Activated T-helper 1 cell treated with anti-CD3 and anti-CD28 coated beads, Interleukin-12 subunit alpha, Interleukin-12 subunit beta, Interleukin-2, Interleukin-4 antibody, amounts not matched to agents 30 ng/mL and 10 ng/mL and 1 ng/mL, durations not matched to agents 14 hours and 24 hours and 36 hours (primary cell): ENCODE results near the gene HIF1A. TPM values are rescaled to one million over a fixed set of nuclear protein-coding genes. Genes with fewer than 3 reads are reported as not detected.

Experiments
- DNase-seq: peaks from one replicate; pipeline ENCODE4 v3.0.0; 2021; ENCODE audit warnings: low spot score
- H3K27ac Mint-ChIP-seq: one replicate; pipeline ENCODE4 v1.8.0; 2021; ENCODE audit warnings: mild to moderate bottlenecking, mixed read lengths
- H3K27me3 Mint-ChIP-seq: one replicate; pipeline ENCODE4 v1.8.0; 2022; ENCODE audit warnings: mild to moderate bottlenecking, moderate library complexity, mixed read lengths; ENCODE audit not compliant: insufficient read depth
- H3K36me3 Mint-ChIP-seq: one replicate; pipeline ENCODE4 v1.8.0; 2021; ENCODE audit warnings: low read depth, mixed read lengths
- H3K4me1 Mint-ChIP-seq: one replicate; pipeline ENCODE4 v1.8.0; 2021; ENCODE audit warnings: low read depth, mixed read lengths
- H3K4me3 Mint-ChIP-seq: one replicate; pipeline ENCODE4 v1.8.0; 2021; ENCODE audit warnings: mild to moderate bottlenecking, moderate library complexity, mixed read lengths
- H3K9me3 Mint-ChIP-seq: one replicate; pipeline ENCODE4 v1.8.0; 2021; ENCODE audit warnings: mixed read lengths
- intact Hi-C: fragments of 100-400 bp; cut with micrococcal nuclease; formaldehyde crosslinking; loops from one replicate; pipeline ENCODE4 v1.15.1; 2024
- total RNA-seq: library from RNA; stranded (reverse); gene quantifications from 2 replicates; pipeline ENCODE4 v1.2.3, GENCODE V29; 2022

The HIF1A gene
- total RNA-seq, 1 donor from 2014 or later = 241 TPM

DNA sequence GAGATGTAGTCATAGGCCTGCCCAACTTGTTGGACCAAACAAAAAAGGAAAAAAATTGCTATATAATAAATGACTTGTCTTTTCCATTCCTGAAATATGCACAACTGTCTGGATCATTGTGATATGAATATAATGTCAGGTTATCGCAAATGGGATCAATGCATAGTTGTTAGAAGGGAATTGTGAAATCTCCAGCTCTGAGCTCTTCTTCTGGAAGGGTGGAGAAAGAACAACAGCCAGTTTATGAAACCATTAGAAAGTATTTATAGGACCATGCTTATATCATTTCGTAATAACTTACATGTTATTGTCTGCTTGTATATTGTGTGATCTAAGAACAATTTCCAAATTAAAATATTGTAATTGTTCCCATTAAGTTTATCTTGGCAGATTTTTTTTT lies 35.7 kb upstream of the HIF1A start:
- DNase-seq = no peak
- H3K27me3 Mint-ChIP-seq = no peaks in the 10 kb centered on the region
- intact Hi-C loops = no loop called here
- H3K9me3 Mint-ChIP-seq = peaks cover 10% of the 10 kb centered on the region
- H3K27ac Mint-ChIP-seq = peak overlapping the region; percentile 99
- peaks cover 85% of the 10 kb centered on the region for H3K4me1 Mint-ChIP-seq
- peaks cover 9% of the 10 kb centered on the region for H3K36me3 Mint-ChIP-seq
- H3K4me3 Mint-ChIP-seq = no peak overlapping the region

DNA sequence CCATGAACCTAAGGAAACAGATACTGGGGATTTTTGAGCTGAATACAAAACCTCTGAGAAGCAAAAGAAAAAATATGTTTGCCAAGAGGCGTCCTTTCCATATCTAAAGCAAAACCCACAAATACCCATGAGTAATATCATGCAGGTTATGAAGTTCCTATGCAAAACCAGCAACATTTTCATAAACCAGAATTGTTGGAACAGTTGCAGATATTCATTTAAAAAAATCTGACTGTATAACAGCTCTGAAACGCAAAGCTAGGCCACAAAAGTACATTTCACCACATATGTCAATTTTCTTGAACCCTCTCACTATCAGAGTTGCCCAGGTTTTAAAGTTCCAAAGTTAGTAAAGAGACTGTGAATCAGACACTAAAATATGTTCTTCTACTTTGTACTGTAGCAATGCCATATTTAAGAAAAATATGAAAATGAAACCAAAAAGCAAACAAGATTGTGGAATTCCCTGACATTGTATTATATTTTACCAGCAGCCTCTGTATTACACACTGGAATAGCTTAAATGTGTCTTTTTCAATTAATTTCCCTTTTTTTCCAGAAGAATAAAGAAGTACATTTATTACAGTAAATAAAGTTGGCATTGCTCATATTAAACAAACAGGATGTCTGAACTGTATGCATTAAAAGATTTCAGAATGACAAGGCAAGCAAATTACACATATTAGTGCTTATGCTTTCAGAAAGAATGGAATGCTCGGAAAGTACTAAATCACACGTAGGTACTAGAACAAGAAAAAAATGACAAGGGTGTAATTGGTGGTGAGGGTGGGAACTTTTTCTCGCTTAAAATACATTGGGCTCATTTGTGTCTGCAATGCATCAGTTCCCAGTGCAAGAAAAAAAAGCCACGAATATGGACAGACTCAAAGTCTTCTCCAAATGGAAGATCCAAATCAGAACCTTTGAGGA lies 33.6 kb upstream of the HIF1A start:
- intact Hi-C loops = loop anchor here (1.0 to 5.0 kb wide), 18 partner anchors 10 to 1414 kb away; partner anchors contain the start of genes HIF1A, PPM1A and SNAPC1
- H3K9me3 Mint-ChIP-seq = peaks cover 10% of the 10 kb centered on the region
- H3K27me3 Mint-ChIP-seq = no peaks in the 10 kb centered on the region
- H3K27ac Mint-ChIP-seq = peak overlapping the region; percentile 99
- H3K4me1 Mint-ChIP-seq = peaks cover 78% of the 10 kb centered on the region
- no peak for DNase-seq
- peaks cover 11% of the 10 kb centered on the region for H3K36me3 Mint-ChIP-seq
- H3K4me3 Mint-ChIP-seq = peak overlapping the region; percentile 76

DNA sequence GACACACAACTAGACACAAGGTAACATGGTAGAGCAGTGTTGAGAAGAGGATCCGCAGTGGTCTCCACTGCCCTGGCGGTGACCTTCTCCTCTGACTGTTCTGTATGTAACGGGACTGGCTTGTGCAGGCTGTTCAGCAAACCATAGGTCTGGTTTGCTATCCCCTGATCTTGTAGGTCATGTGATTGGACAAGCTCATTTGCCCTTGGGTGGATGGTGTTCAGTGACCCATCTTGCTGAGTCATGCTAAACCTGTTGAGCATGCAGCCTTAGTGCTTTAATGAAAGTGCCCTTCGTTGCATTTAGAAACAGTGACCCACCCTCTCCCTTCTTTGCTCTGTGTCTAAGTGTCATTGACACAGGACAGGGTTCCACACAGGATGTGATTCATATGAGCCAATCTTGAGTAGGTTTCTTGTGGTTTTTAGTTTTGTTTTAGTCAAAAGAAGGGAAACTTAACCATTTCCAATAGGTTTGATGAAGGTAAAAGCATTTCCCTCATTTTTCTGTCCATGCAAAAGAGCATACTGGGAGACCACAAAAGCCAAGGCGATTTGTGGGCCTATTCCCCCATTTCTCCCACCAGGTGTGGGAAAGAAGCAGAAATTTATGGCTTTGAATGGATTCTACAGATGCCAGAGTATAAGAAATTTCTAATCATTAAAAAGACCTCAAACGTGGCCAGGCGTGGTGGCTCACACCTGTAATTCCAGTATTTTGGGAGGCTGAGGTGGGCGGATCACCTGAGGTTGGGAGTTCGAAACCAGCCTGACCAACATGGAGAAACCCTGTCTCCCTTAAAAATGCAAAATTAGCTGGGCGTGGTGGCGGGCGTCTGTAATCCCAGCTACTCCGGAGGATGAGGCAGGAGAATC lies 32.6 kb upstream of the HIF1A start:
- H3K9me3 Mint-ChIP-seq = peaks cover 3% of the 10 kb centered on the region
- intact Hi-C loops = loop anchor here (1.0 to 5.0 kb wide), 13 partner anchors 9 to 1415 kb away; partner anchors contain the start of genes HIF1A and PPM1A
- H3K27me3 Mint-ChIP-seq = no peaks in the 10 kb centered on the region
- H3K4me1 Mint-ChIP-seq = peaks cover 70% of the 10 kb centered on the region
- peak; percentile 64 for DNase-seq
- peaks cover 11% of the 10 kb centered on the region for H3K36me3 Mint-ChIP-seq
- H3K27ac Mint-ChIP-seq = peak overlapping the region; percentile 99
- peak overlapping the region; percentile 76 for H3K4me3 Mint-ChIP-seq

DNA sequence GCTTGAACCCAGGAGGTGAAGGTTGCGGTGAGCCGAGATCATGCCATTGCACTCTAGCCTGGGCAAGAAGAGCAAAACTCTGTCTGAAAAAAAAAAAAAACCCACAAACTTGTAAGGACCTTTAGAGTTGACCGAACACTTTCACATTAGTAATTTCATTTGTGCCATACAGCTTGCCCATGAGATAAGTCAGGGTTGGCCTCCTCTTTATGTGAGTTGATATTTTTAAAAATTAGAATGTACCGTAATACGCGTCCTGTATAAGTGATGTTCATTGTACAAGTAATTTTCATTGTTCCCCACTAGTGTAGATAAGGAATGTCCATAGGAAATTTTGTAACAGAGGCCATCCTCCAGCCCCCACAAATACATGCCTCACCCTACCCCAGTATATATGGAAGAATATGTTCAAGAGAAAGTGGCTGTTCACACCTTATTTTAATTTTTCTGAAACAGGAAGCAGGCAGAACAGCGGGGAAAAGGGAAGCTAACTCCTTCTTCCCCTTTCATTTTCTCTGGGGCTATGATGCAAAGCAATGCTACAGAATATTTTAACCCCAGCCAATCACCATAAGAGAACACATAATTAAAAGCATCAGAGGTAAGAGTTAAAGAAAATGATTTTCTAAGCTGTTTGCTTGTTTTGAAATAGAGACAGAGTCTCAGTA lies 31.9 kb upstream of the HIF1A start:
- intact Hi-C loops = loop anchor here (2.0 to 5.0 kb wide), 5 partner anchors 229 to 1416 kb away; partner anchors contain the start of gene PPM1A
- H3K9me3 Mint-ChIP-seq = no peaks in the 10 kb centered on the region
- peaks cover 70% of the 10 kb centered on the region for H3K4me1 Mint-ChIP-seq
- H3K36me3 Mint-ChIP-seq = peaks cover 11% of the 10 kb centered on the region
- peak overlapping the region; percentile 76 for H3K4me3 Mint-ChIP-seq
- DNase-seq = no peak
- H3K27me3 Mint-ChIP-seq = no peaks in the 10 kb centered on the region
- peak overlapping the region; percentile 99 for H3K27ac Mint-ChIP-seq

GRCh38 chr14:61668282-61668681 lies 27.0 kb upstream of the HIF1A start:
- no peak overlapping the region for H3K27ac Mint-ChIP-seq
- no peaks in the 10 kb centered on the region for H3K9me3 Mint-ChIP-seq
- no peak overlapping the region for H3K4me3 Mint-ChIP-seq
- no peaks in the 10 kb centered on the region for H3K27me3 Mint-ChIP-seq
- peaks cover 3% of the 10 kb centered on the region for H3K36me3 Mint-ChIP-seq
- intact Hi-C loops = no loop called here
- peaks cover 26% of the 10 kb centered on the region for H3K4me1 Mint-ChIP-seq
- DNase-seq = no peak

DNA sequence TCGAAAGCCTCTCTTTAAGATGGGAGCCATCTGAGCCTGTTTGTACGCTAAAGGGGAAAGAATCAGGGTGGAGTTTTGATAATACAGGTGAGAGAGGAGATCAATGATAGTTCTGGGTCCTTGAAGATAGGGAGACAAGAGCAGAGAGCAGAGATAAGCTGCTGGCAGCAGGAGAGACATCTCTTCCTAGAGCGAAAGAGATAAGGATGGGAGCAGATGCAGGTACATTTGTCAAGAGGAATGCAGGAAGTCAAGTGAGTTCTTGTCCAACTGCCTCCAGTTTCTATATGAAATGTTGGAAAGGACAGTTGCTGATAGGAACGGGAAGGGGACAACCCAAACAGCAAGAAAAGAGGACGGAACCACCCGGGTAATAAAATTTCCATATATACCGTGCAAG lies 24.7 kb upstream of the HIF1A start:
- intact Hi-C loops = loop anchor here (2.0 kb wide), 1 partner anchor 76 kb away; no protein-coding TSS in a partner anchor
- Mint-ChIP-seq H3K9me3 (no peaks in the 10 kb centered on the region), H3K27me3 (no peaks in the 10 kb centered on the region), H3K27ac (no peak overlapping the region), H3K4me1 (peaks cover 14% of the 10 kb centered on the region), H3K36me3 (no peaks in the 10 kb centered on the region), H3K4me3 (no peak overlapping the region)
- DNase-seq = no peak

DNA sequence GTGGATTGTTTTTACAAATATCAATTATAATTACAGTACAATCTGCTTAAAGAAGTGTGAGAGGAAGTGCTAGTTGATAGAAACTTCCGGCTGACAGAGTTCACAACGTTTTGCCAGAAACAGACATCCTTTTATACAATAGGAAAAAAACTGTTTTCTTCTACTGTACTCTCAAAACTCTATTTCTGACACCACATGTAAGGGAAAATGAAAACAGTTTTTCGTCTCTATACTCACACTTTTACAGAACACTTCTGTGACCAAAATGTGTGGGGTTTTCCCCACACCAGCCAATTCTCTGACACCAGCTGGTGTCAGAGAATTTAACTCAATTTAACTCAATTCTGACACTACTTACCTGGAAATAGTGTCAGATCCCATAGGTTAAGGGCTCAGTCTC lies 24.2 kb upstream of the HIF1A start:
- Mint-ChIP-seq H3K9me3 (no peaks in the 10 kb centered on the region), H3K27ac (no peak overlapping the region), H3K36me3 (no peaks in the 10 kb centered on the region), H3K4me1 (peaks cover 9% of the 10 kb centered on the region), H3K27me3 (no peaks in the 10 kb centered on the region), H3K4me3 (no peak overlapping the region)
- peak; percentile 42 for DNase-seq
- intact Hi-C loops = loop anchor here (1.0 to 2.0 kb wide), 7 partner anchors 9 to 194 kb away; partner anchors contain the start of gene HIF1A

- no peaks in the 10 kb centered on the region for H3K36me3 Mint-ChIP-seq
- H3K4me3 Mint-ChIP-seq = no peak overlapping the region
- intact Hi-C loops = no loop called here
- DNase-seq = no peak
- no peaks in the 10 kb centered on the region for H3K27me3 Mint-ChIP-seq
- peaks cover 9% of the 10 kb centered on the region for H3K4me1 Mint-ChIP-seq
- no peak overlapping the region for H3K27ac Mint-ChIP-seq
- H3K9me3 Mint-ChIP-seq = no peaks in the 10 kb centered on the region
Observed at GRCh38 chr14:61672796-61673195, 22.5 kb upstream of the HIF1A start.

- Mint-ChIP-seq H3K27ac (no peak overlapping the region), H3K27me3 (no peaks in the 10 kb centered on the region), H3K4me1 (peaks cover 9% of the 10 kb centered on the region), H3K36me3 (no peaks in the 10 kb centered on the region), H3K4me3 (no peak overlapping the region), H3K9me3 (no peaks in the 10 kb centered on the region)
- no peak for DNase-seq
- intact Hi-C loops = no loop called here
Observed at GRCh38 chr14:61673305-61673704, 22.0 kb upstream of the HIF1A start.

DNA sequence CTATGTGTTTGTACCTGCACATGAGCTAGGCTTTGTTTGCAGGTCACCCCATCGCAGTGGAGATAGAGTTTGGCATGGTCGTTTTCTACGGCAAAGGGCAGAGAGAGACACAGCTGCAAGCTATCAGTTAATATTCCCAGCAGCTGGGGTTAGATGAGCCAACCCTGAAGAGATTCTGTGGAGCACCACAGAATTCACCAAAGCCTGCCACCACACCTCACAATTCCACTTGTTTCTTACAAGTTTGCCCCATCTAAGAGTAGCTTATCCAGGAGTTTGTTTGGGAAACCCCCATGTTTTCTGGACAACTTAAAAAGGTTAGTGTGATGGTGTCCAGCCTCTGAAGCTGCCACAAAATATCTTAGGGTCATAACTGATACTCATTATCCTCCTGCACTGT lies 20.0 kb upstream of the HIF1A start:
- no peak for DNase-seq
- no peaks in the 10 kb centered on the region for H3K36me3 Mint-ChIP-seq
- intact Hi-C loops = no loop called here
- H3K27me3 Mint-ChIP-seq = peaks cover 2% of the 10 kb centered on the region
- no peaks in the 10 kb centered on the region for H3K9me3 Mint-ChIP-seq
- no peak overlapping the region for H3K4me3 Mint-ChIP-seq
- peaks cover 9% of the 10 kb centered on the region for H3K4me1 Mint-ChIP-seq
- H3K27ac Mint-ChIP-seq = no peak overlapping the region

DNA sequence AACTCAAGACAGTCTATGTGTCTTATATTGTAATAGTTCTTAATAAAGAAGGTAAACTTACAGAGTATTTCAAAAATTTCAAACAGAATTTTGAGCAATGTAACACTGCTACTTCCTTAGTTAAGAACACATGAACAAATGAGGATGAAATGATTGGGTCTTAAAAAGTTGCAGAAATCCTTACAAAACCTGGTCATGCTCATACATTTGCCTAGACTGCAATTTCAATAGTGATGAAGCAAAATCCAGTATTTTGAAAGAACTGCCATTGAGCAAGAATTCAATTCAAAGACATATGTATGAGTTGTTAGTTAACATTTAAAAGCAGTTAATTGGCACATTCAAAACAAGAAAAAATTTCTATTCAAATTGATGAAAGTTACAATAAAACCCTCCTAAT lies 17.8 kb upstream of the HIF1A start:
- DNase-seq = no peak
- Mint-ChIP-seq H3K27ac (no peak overlapping the region), H3K36me3 (no peaks in the 10 kb centered on the region), H3K9me3 (no peaks in the 10 kb centered on the region), H3K4me3 (no peak overlapping the region), H3K4me1 (peaks cover 23% of the 10 kb centered on the region), H3K27me3 (peaks cover 2% of the 10 kb centered on the region)
- intact Hi-C loops = no loop called here

GRCh38 chr14:61678975-61679374 lies 16.3 kb upstream of the HIF1A start:
- intact Hi-C loops = no loop called here
- H3K4me1 Mint-ChIP-seq = peaks cover 24% of the 10 kb centered on the region
- DNase-seq = no peak
- no peak overlapping the region for H3K27ac Mint-ChIP-seq
- H3K9me3 Mint-ChIP-seq = no peaks in the 10 kb centered on the region
- no peak overlapping the region for H3K4me3 Mint-ChIP-seq
- H3K36me3 Mint-ChIP-seq = no peaks in the 10 kb centered on the region
- H3K27me3 Mint-ChIP-seq = peaks cover 4% of the 10 kb centered on the region
